22Rv1 (cell line): ENCODE data around the gene AFG1L.
"Not testable (repeated sequence)": the region's sequence is repeated elsewhere in the genome, so short reads cannot be mapped to it uniquely, and the experiment has no call there.

Experiments used
- ZFX ChIP-seq: fragments of 450-650 bp; IDR thresholded peaks from 2 replicates; pipeline ENCODE4 v1.6.1; 2017; ENCODE audit warnings: antibody characterized with exemption, borderline replicate concordance
- TF ChIP-seq, protein P1 (sequence below): fragments of 450-650 bp; IDR thresholded peaks from 2 replicates; pipeline ENCODE4 v1.5.1; 2017; ENCODE audit warnings: mild to moderate bottlenecking

DNA sequence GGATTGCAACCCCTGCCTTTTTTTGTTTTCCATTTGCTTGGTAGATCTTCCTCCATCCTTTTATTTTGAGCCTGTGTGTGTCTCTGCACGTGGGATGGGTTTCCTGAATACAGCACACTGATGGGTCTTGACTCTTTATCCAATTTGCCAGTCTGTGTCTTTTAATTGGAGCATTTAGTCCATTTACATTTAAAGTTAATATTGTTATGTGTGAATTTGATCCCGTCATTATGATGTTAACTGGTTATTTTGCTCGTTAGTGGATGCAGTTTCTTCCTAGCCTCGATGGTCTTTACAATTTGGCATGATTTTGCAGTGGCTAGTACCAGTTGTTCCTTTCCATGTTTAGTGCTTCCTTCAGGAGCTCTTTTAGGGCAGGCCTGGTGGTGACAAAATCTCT lies 94.3 kb downstream of the AFG1L start:
- TF ChIP-seq, protein P1, sequence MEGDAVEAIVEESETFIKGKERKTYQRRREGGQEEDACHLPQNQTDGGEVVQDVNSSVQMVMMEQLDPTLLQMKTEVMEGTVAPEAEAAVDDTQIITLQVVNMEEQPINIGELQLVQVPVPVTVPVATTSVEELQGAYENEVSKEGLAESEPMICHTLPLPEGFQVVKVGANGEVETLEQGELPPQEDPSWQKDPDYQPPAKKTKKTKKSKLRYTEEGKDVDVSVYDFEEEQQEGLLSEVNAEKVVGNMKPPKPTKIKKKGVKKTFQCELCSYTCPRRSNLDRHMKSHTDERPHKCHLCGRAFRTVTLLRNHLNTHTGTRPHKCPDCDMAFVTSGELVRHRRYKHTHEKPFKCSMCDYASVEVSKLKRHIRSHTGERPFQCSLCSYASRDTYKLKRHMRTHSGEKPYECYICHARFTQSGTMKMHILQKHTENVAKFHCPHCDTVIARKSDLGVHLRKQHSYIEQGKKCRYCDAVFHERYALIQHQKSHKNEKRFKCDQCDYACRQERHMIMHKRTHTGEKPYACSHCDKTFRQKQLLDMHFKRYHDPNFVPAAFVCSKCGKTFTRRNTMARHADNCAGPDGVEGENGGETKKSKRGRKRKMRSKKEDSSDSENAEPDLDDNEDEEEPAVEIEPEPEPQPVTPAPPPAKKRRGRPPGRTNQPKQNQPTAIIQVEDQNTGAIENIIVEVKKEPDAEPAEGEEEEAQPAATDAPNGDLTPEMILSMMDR = not testable (repeated sequence)
- not testable (repeated sequence) for TF ChIP-seq ZFX
